GM18511 (cell line): Measurements from ENCODE around the gene NUTM2E.
"Not testable (repeated sequence)": the region's sequence is repeated elsewhere in the genome, so short reads cannot be mapped to it uniquely, and the experiment has no call there.

Experiments used
- ATAC-seq: cut with Tn5 transposase; IDR thresholded peaks from one replicate; pipeline ENCODE4 v1.9.1; 2021; ENCODE audit warnings: mild to moderate bottlenecking, moderate library complexity; ENCODE audit not compliant: unreplicated experiment

NUTM2E gene, protein sequence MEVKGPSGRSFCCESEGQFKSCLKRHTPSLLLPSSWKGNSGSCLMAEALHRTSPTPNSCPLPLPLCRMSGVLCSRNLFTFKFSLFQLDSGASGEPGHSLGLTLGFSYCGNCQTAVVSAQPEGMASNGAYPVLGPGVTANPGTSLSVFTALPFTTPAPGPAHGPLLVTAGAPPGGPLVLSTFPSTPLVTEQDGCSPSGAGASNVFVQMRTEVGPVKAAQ (N-terminal part only)

DNA sequence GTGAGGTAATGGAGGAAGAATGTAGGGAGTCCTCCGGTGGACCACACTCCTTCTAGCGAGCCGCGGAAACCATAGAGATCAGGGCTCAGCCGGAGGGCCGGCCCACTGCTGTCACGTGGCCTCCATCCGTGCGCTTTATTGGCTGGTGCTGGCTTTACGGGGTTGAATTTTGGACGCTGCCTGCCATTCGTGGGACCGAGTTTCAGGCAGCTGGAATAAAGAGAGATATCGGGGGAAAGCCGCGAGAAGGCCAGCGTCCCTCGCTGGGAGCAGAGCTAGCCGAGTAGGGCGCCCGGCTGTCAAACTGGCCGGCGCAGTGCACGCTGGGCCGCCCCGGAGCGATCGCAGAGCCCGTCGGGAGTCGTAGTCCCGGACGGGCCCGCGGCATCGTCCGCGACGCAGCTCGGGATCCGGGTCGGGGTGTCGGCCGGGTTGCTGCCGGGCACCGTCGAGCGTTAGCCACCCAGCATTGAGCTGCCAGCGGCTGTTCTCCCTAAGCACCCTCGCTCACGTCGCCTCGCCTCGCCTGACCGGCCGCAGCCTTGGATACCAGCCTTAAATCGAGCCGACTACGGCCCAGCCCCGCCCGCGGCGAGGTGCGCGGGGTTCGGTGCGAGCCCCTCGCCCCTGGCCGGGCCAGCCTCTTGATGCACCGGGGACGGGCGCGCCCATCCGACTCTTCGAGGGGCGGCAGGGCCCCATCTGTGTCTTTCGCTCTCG is at the start of gene NUTM2E:
Gene NUTM2E, plus strand, starts transcription at position 244 of the 720 bp plus-strand sequence. CDS start 15,002 bp downstream, outside the sequence.
- ATAC-seq, result peak; percentile 95

DNA sequence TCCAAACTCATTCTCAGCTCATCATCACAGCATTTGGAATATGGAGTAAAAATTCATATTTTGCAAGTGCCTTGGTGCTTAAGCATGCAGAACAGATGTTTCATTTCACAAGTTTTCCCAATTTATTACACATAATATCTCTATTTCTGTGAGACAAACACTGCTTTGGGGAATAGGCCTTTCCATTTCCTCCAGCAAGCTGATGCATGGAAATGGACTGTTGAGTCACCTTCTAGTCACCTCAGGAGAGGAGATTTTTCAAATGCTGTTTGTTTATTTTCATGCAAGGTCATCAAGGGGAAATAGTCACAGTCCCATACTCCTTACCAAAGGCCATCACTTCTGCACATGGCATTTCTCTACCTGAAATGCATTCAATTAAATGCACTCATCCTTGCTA is 48.5 kb upstream of the NUTM2E start:
- ATAC-seq, result not testable (repeated sequence)

DNA sequence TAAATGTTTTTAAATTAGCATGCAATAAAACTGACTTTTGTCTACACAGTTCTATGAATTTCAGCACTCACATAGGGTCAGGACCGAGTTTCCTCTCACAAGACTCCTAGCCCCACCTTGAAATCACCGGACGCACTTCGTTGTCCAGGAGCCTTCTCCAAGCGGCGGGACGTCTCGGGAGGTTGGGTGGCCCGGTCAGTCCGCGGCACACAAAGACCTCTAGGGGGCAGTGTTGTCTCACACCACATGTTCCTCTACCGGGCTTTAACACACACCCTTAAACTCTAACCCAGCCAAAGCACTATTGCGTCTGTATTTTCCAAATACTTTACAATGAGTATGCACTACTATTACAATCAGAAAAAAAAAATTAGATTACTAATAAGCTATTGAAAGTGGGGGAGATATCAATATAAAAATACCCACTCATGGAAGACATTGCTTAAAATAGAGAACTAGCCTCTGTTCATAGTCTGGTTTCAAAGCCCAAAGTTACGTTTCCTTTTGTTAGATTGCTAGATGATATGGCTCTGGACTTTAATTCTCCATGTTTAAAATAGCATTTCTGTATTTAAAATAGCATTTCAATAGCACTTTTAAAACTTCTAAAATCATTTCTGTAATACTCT is 47.1 kb upstream of the NUTM2E start:
- ATAC-seq, result peak; percentile 95

DNA sequence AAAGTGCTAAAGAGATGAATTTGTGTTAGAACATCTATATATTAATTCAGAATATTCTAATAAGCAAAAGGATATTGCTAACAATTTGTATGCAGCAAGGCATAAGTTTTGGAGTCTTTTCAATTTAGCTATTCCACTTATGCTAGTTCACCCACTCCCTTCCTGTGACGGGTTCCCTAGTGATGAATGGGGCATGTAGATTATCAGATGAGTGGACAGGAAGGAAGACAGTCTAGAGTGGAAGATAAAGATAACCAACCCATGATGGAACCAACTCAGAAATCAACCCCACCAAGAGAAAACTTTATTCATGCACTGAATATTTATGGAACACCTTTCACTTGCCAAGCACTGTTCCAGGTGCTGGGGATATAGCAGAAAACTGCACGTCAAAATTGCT is 46.5 kb upstream of the NUTM2E start:
- ATAC-seq, result not testable (repeated sequence)

DNA sequence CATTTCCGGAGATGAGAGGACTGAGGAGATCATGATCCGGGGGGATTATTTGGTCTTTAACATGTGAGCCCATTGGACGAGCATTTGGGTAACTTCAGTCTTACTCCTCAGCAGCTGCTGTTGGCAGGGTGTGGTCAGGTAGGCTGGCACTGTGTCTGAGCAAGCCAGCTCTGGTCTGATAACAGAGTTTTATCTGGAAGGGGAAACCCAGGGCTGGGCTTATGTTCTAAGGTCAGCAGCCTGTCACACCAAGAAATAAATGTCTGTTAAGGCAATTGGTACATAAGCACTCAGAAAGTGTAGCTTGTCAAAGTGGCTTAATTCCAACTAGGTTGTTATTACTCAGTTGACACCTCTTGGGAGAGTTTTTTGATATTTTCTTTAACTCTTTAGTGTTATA is 45.0 kb upstream of the NUTM2E start:
- ATAC-seq, result not testable (repeated sequence)

DNA sequence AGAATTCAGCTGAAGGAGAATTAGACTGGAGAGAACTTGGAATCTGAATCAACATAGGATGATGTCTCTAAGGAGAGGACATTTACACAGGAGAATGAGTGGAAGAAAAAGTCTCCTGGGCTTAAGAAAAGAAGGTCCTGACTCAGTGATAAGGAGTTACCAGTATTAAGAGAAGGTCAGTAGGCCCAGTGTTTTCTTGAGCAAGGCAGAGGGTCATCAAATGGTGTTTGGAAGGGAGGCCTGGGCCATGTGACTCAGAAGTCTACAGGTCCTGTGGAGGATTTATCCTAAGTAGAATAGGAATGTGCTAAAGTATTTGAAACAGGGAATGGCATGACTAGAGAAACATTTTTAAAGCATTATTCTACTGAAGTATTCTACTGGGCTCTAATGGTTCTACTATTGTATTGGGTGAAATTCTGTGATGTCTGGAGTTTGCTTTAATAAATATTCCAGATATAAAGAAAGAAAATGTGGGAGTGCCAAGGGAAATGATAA is 39.0 kb upstream of the NUTM2E start:
- ATAC-seq, result not testable (repeated sequence)

DNA sequence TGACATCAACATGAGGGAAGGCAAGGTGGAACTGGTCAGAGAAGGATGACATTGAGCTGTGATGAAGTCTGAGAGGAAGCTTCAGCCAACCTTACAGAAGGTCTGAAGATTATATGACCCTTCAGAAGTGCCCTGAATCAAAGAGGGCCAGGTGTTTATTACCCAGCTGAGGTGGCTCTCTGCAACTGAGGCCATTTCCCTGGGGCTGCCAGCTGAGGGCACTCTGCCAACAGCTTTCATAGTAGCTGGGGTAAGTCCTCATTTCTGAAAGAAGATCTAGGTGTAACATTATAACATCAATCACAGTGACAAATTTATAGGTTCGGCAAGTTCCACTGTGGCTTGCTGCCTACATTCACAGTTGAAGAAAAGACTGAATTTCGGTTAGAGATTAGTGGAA is 37.2 kb upstream of the NUTM2E start:
- ATAC-seq, result not testable (repeated sequence)

DNA sequence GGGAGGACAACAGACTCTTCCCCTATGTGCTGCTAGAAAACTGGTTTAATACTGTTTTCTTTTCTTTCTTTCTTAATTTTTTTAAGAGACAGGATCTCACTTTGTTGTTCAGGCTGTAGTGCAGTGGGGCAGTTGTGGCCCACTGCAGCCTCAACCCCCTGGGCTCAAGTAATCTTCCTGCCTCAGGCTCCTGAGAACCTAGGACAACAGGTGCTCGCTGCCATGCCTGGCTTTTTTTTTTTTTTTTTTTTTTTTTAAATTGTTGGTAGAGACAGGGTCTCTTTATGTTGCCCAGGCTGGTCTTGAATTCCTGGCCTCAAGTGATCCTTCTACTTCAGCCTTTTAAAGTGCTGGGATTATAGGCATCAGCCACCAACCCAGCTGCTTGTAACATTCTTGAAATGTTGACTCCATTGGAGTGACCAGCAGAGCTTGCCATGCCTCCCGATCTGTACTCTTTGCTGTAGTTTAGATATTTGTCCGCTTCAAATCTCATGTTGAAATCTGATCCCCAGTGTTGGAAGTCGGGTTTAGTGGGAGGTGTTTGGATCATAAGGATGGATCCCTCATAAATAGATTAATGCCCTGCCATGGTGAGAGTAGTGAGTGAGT is 34.5 kb upstream of the NUTM2E start:
- not testable (repeated sequence) for ATAC-seq

DNA sequence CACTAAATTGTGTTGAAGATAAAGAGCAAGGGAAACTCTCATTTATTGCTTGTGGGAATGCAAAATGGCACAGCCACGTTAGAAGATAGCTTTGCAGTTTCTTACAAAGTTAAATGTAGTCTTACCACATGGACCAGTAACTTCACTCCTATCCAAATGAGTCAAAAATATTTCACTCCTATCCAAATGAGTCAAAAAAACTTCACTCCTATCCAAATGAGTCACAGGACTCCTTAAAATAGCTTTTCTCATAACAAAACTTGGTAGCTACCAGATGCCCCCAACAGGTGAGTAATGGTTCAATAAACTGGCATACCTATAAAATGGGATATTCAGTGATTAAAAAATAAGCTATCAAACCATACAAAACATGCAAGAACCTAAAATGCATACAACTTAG is 27.2 kb upstream of the NUTM2E start:
- ATAC-seq, result peak; percentile 82

DNA sequence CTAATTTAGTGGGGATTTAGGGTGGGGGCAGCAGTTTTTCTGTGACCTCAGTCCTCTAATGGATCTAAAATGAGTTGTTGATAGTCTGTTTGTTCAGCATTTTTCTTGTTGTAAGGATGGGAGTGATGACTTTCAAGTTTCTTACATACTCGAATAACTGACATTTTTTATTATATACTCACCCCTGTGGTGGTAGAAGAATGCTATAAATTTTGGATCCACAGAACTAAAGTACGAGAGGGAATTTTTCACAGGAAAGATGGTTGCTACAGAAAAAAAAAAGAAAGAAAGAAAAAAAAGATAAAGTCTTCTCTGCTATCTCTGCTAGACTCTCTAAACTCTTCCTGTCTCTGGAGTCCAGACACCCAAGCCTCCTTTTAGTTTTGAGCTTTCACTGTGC is 20.7 kb upstream of the NUTM2E start:
- ATAC-seq, result not testable (repeated sequence)

DNA sequence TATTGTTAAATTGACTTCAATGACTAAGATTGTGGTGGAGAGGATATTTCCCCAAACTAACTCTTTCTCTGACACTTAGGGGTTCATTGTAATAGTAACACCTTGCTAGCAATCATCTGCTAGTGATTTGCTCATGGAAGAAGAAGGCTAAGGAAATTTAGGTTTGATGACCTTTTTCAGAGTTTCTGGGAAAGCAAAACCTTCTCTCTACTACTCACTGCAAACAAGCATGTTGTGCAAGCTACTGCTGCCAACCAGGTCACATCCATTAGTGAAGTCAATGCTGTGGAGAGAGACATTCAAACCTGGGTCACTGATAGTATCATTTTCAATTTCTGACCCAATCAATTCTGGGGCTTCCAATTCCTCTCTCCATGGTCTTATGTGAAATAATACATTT is 14.6 kb upstream of the NUTM2E start:
- ATAC-seq, result not testable (repeated sequence)

DNA sequence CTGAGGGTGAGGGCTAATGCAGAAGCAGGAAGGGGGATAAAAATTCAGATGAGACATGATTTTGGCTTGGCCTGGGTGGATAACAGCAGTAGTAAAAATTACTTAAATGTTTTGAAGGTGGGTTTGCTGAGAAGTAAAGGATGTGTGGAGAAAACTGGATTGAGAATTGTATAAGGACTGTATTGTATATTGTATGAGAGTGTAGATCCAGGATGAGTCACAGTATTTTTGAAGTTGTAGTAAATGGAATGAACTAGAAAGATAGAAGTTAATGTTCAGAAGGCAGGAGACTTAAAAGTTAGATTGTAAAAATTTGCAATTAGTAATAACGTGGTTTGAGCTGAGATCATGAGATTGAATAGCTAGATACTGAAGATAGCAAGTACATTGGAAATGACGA is 10.2 kb upstream of the NUTM2E start:
- not testable (repeated sequence) for ATAC-seq

DNA sequence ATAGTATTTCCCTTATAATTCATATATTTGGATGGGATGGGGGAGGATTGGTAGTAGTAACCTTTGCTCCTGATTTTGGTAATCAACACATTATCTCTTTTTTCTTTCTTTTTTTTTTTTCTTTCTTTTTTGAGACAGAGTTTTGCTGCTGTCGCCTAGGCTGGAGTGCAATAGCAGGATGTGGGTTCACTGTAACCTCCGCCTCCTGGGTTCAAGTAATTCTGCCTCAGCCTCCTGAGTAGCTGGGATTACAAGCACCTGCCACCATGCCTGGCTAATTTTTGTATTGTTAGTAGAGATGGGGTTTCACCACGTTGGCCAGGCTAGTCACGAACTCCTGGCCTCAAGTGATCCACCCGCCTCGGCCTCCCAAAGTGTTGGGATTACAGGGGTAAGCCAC is 3.2 kb upstream of the NUTM2E start:
- ATAC-seq, result not testable (repeated sequence)

DNA sequence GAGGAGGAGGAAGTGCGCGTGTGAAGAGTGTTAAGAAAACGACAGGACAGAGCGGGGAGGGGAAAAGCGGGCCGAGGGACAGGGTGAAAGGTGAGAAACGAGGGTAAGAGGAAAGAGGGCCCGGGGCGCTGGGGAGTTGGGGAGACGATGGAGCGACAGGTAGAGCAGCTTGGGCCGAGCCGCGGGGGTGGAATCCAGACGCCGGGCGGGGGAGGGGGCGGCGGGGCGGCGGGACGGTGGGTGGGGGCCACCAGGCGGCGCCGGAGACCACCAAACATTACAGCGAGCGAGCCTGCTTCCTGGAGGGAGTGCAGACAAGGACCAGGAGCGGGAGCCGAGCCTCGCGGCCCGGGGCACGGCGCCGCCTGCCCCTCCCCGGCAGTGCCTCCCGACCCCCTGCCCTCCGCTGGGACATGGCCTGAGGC is 940 bp upstream of the NUTM2E start:
- peak; percentile 27 for ATAC-seq

DNA sequence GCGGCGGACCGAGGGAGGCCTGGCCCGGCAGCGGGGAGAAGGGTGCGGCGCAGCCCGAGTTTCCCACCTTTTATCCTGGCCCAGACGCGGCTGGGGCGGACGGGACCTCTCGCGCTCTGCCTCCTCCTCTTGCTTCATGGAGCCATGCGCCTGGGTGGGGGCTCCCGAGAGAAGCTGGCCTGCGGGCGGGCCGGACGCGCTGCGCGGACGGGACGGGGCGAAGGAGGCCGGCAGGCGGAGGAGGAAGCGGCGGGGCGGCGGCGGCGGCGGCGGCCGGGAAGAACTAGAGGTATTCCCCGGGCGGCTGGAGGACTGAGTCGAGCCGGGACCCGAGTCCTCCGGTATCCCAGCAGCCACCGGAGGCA is 426 bp upstream of the NUTM2E start:
- ATAC-seq, result not testable (repeated sequence)

DNA sequence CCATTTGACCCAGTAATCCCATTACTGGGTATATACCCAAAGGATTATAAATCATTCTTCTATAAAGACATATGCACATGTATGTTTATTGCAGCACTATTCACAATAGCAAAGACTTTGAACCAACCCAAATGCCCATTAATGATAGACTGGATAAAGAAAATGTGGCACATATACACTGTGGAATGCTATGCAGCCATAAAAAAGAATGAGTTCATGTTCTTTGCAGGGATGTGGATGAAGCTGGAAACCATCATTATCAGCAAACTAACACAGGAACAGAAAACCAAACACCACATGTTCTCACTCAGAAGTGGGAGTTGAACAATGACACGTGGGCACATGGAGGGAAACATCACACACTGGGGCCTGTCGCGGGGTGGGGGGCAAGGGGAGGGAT is 7.3 kb downstream of the NUTM2E start:
- ATAC-seq, result not testable (repeated sequence)

DNA sequence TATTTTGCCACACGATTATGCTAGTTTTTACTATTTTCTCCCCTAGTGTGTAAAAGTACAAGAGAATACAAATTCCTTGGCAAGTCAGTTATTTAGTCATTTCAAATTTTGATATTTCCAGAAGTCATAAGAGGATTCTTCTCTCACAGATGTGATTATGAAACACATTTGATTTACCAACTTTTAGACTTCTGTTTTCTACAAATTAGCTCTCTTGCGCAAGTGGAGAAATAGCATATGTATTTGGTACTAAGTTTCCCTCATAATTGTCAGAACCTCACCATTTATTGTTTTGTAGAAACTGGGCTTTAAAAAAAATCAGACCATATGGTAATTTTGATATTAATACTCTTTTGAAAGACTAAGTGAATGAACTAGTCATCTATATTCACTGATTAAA is 9.4 kb downstream of the NUTM2E start:
- ATAC-seq, result not testable (repeated sequence)

DNA sequence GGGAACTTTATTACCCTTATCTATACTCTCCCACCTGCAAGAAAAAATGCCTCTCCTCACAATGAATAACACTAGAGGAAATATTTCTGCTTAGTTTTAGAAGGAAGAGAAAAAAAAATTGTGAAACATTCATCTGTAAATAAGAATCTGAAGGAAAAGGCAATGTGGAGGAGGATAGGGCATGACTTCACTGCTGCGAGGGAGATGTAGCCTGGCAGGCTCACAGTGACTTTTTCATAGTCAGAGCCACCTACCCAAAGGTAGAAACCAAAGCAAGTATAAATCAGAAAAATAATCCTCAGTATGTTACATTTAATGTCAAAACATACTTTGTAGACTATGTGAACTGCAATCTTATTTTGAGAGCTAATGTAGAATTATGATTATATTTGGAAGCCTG is 10.4 kb downstream of the NUTM2E start:
- not testable (repeated sequence) for ATAC-seq

DNA sequence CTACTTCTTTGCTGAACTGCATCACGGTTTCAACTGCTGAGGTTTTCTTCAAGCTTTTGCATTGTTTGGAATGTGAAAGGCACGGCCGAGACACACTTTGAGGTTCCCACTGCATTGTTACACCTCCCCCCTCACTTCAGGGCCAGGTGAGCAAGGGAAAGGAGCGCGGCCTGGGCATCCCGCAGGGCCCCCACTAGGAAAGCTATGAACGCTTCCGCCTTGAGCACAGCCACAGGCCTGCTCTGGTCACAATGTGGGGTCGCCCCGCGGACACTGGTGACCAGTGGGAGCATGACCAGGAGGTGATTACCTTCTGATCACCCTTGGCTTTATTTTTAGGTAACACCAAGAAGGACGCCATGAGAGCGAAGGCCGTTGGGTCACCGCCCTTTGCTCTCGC is 11.9 kb downstream of the NUTM2E start:
- not testable (repeated sequence) for ATAC-seq

DNA sequence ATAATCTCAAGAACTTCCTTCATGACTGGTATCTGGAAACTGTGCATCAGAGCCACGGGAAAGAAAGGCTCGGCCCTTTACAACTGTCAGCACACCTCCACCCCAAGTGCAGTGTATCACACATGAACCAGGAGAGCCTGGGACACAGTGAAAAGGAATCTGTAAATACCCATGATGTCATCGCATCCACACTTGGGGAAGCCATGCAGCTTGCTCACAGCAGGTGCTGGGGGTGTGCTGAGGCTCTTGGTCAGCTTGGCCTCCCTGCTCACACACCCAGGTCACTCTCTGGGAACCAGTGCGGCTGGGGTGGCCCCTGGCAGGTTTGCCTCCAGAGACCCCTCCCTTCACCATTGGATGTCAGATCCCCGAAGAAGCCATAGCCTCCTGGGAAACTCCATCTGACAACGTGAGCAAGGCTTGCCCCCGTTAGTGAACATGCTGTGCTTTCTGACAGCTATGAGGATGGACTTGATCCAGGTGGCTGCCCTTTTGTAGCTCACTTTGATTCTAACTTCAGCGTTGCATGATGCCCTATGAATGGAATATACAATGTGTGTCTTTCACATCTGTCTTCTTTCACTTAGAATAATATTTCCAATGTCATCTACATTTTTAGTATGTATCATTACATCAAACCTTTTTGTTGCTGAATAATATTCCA is 26.8 kb downstream of the NUTM2E start:
- not testable (repeated sequence) for ATAC-seq

DNA sequence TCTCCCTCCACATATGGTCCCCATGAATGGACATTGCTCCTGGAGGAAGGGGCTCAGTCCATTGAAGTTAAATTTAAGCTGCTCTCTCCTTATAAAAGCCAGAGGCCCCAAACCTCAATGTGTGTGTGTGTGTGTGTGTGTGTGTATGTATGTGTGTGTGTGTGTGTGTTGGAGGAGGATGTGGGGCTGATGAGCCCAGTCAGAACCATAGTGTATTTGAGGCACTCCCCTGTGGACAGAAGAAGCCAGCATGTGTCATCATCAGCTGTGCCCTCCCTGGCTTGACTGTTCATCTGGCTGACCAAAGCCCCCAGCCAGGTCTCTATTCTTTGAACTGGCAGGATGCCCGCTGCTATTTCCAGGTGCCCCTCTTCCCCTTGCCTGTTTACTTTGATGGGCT is 35.7 kb downstream of the NUTM2E start:
- ATAC-seq, result not testable (repeated sequence)
